Measurements from ENCODE around the gene GAPDH. TPM values are rescaled to one million over a fixed set of nuclear protein-coding genes. Genes with fewer than 3 reads are reported as not detected.
"Not testable (repeated sequence)": the region's sequence is repeated elsewhere in the genome, so short reads cannot be mapped to it uniquely, and the experiment has no call there.

GAPDH gene
- total RNA-seq, 1 donor from 2014 or later = 736 TPM

GRCh38 chr12:6556857-6557256, 22.5 kb downstream of the GAPDH start:
- H3K9me3 ChIP-seq = no peaks in the 10 kb centered on the region
- no peak overlapping the region for H3K4me3 ChIP-seq
- no peak for ATAC-seq
- no peak overlapping the region for H3K27ac ChIP-seq
- TF ChIP-seq, protein P1, sequence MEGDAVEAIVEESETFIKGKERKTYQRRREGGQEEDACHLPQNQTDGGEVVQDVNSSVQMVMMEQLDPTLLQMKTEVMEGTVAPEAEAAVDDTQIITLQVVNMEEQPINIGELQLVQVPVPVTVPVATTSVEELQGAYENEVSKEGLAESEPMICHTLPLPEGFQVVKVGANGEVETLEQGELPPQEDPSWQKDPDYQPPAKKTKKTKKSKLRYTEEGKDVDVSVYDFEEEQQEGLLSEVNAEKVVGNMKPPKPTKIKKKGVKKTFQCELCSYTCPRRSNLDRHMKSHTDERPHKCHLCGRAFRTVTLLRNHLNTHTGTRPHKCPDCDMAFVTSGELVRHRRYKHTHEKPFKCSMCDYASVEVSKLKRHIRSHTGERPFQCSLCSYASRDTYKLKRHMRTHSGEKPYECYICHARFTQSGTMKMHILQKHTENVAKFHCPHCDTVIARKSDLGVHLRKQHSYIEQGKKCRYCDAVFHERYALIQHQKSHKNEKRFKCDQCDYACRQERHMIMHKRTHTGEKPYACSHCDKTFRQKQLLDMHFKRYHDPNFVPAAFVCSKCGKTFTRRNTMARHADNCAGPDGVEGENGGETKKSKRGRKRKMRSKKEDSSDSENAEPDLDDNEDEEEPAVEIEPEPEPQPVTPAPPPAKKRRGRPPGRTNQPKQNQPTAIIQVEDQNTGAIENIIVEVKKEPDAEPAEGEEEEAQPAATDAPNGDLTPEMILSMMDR (IDR thresholded peaks at IDR 0.05) = no peak
- H3K4me1 ChIP-seq = peaks cover 35% of the 10 kb centered on the region
- H3K36me3 ChIP-seq = peaks cover 48% of the 10 kb centered on the region
- H3K27me3 ChIP-seq = no peaks in the 10 kb centered on the region
- DNase-seq = no peak
- intact Hi-C loops (cut with DNase I) = no loop called here

DNA sequence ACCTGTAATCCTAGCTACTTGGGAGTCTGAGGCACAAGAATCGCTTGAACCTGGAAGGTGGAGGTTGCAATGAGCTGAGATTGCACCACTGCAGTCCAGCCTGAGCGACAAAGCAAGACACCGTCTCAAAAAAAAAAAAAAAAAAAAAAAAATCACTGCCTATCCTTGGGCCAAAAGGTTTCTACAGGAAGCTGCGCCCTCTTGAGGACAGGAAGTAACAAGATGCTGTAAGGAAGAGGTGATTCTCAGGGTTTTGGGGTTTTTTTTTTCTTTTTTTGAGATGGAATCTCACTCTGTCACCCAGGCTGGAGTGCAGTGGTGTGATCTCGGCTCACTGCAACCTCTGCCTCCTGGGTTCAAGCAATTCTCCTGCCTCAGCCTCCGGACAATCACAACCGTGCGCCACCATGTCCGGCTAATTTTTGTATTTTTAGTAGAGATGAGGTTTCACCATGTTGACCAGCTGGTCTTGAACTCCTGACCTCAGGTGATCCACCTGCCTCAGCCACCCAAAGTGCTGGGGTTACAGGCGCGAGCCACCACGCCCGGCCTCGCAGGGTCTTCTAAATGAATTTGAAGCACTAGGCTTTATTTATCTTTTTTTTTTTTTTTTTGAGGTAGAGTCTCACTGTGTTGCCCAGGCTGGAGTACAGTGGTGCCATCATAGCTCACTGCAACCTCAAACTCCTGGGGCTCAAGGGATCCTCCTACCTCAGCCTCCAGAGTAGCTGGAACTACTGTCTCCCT, 23.9 kb downstream of the GAPDH start:
- TF ChIP-seq, protein P1 (IDR thresholded peaks at IDR 0.05) = peak; percentile 45
- ATAC-seq; intact Hi-C loops (cut with DNase I); H3K27ac ChIP-seq; H3K4me3 ChIP-seq; H3K27me3 ChIP-seq; DNase-seq; H3K9me3 ChIP-seq: not testable (repeated sequence)
- H3K4me1 ChIP-seq = peaks cover 22% of the 10 kb centered on the region
- peaks cover 61% of the 10 kb centered on the region for H3K36me3 ChIP-seq

- intact Hi-C loops (cut with DNase I) = no loop called here
- Histone ChIP-seq H3K9me3 (no peaks in the 10 kb centered on the region), H3K36me3 (peaks cover 74% of the 10 kb centered on the region), H3K27me3 (no peaks in the 10 kb centered on the region), H3K27ac (no peak overlapping the region), H3K4me1 (peaks cover 11% of the 10 kb centered on the region), H3K4me3 (no peak overlapping the region)
- peak; percentile 44 for ATAC-seq
- DNase-seq = no peak
- TF ChIP-seq, protein P1 (IDR thresholded peaks at IDR 0.05) = no peak
Measured at GRCh38 chr12:6559500-6559899, 25.2 kb downstream of the GAPDH start.

DNA sequence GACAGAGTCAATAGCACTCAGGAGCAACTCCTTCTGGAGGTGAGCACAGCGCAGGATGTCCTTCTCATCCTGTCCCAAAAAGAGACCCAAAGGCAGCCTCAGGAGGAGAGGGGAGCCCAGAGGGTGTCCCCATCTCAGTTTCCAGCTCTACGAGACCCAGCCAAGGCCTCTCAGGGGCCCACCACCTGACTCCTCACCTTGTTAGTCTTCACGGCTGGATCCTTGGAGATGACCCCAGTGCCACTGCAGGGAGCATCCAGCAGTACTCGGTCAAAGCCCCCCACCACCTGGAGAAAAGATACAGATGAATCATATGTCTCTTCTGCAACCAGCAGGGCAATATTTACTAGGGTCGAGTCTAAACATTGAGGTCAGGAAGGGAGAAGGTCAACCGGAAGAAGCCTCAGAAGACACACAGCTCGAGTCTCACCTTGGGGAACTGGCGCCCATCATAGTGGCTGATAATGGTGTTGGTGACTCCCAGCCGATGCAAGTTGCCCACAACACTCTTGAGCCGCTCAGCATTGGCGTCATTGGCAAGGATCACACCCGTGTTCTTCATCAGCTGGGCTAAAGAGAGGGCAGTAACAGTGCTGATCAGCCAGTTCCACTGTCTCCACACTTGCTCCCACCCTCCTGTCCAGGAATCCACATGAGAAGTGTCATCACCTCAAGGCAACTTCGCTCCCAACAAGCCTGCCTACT, 26.3 kb downstream of the GAPDH start:
- ATAC-seq (no peak), DNase-seq (no peak)
- H3K4me1 ChIP-seq = peaks cover 5% of the 10 kb centered on the region
- H3K36me3 ChIP-seq = peaks cover 81% of the 10 kb centered on the region
- H3K27me3 ChIP-seq = no peaks in the 10 kb centered on the region
- H3K4me3 ChIP-seq = no peak overlapping the region
- TF ChIP-seq, protein P1 (IDR thresholded peaks at IDR 0.05) = no peak
- intact Hi-C loops (cut with DNase I) = no loop called here
- no peak overlapping the region for H3K27ac ChIP-seq
- H3K9me3 ChIP-seq = no peaks in the 10 kb centered on the region

DNA sequence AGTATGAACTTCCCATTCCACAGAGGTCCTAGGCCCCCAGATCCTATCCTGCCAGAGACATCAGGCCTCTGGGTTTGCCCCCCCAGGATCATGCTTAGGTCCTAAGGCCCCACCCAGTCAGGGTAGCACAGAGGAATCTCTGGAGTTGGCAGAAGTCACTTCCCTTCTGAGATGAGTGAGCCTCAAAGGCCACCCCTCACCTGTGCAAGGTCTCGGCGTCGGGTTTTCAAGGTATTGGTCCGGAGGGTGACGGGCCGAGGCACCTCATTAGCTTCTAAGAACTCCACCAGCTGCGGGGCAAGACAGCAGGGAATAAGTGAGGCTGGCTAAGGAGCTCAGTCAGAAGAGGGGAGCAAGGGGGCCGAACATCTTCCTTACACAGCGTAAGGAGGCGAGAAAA, 28.6 kb downstream of the GAPDH start:
- no peaks in the 10 kb centered on the region for H3K27me3 ChIP-seq
- DNase-seq (no peak), ATAC-seq (no peak)
- no peak overlapping the region for H3K27ac ChIP-seq
- intact Hi-C loops (cut with DNase I) = no loop called here
- H3K4me1 ChIP-seq = peaks cover 9% of the 10 kb centered on the region
- H3K9me3 ChIP-seq = no peaks in the 10 kb centered on the region
- TF ChIP-seq, protein P1 (IDR thresholded peaks at IDR 0.05) = no peak
- H3K4me3 ChIP-seq = no peak overlapping the region
- peaks cover 79% of the 10 kb centered on the region for H3K36me3 ChIP-seq

All from upper lobe of right lung (tissue), 1 donor.